Cardiac fibroblast (primary cell): ENCODE data around the gene CACNA2D3.

Experiments used
- DNase-seq, 2 donors: peaks; one replicate each; pipeline versions ENCODE4 v3.0.0 to v3.0.0-alpha.2; 2010; ENCODE audit warnings: low read depth in 2 of 2
- H3K4me3 ChIP-seq, 2 donors: replicated peaks in 1 of 2; 1 replicate in 1 of 2; 2 replicates in 1 of 2; pipeline ENCODE4 v1.5.1; 2011; ENCODE audit warnings: low read depth in 2 of 2, low read length in 2 of 2, mild to moderate bottlenecking in 2 of 2, moderate library complexity in 1 of 2
- CTCF ChIP-seq: IDR thresholded peaks from one replicate; pipeline ENCODE4 v1.5.1; 2011; ENCODE audit warnings: low read depth, mild to moderate bottlenecking, low read length, inconsistent platforms

Gene CACNA2D3

GRCh38 chr3:54897028-54897711 lies 774.8 kb downstream of the CACNA2D3 start:
- TF ChIP-seq CTCF = no peak
- peak; percentile 52 to 80 for DNase-seq
- H3K4me3 ChIP-seq = no peak overlapping the region

- DNase-seq = no peak
- no peak overlapping the region for H3K4me3 ChIP-seq
- TF ChIP-seq CTCF = no peak
These were observed 776.9 kb downstream of the CACNA2D3 start for GRCh38 chr3:54899273-54899672.

GRCh38 chr3:54900838-54901591 lies 778.7 kb downstream of the CACNA2D3 start:
- DNase-seq = peak in 1 of 2 donors; percentile 42
- no peak overlapping the region for H3K4me3 ChIP-seq

GRCh38 chr3:54901906-54902685 lies 779.7 kb downstream of the CACNA2D3 start:
- no peak overlapping the region for H3K4me3 ChIP-seq
- TF ChIP-seq CTCF = no peak

More at GRCh38 chr3:54900838-54901591, 778.7 kb downstream of the CACNA2D3 start:
- no peak for TF ChIP-seq CTCF

GRCh38 chr3:54905261-54905888 lies 783.0 kb downstream of the CACNA2D3 start:
- DNase-seq = peak; percentile 10 to 53
- no peak overlapping the region for H3K4me3 ChIP-seq
- TF ChIP-seq CTCF = no peak

More at GRCh38 chr3:54901906-54902685, 779.7 kb downstream of the CACNA2D3 start:
- no peak for DNase-seq

- no peak for TF ChIP-seq CTCF
- DNase-seq = no peak
- no peak overlapping the region for H3K4me3 ChIP-seq
These were observed 783.6 kb downstream of the CACNA2D3 start for GRCh38 chr3:54905920-54906319.
